Vagina (tissue), 2 donors: ENCODE results near the gene EPB41L2.

Experiments
- POLR2A ChIP-seq, 2 donors: fragments of 450-650 bp; IDR thresholded peaks; one replicate each; pipeline ENCODE4 v1.6.1; 2017; ENCODE audit warnings: antibody characterized with exemption in 2 of 2, mild to moderate bottlenecking in 2 of 2, moderate library complexity in 2 of 2
- POLR2AphosphoS5 ChIP-seq, 2 donors: sonication (generic); formaldehyde crosslinking; IDR thresholded peaks; one replicate each; pipeline ENCODE4 v1.9.0; 2017; ENCODE audit warnings: antibody characterized with exemption in 2 of 2, mild to moderate bottlenecking in 2 of 2, low read depth in 1 of 2; ENCODE audit not compliant: insufficient read depth in 1 of 2
- TF ChIP-seq, protein P1 (sequence below), 3 experiments: fragments of 450-650 bp in 2 of 3; fragments of 200-600 bp in 1 of 3; sonication (generic) in 1 of 3; IDR thresholded peaks; one replicate each; pipeline ENCODE4 v1.5.1; 2017 to 2019; ENCODE audit warnings: antibody characterized with exemption in 3 of 3, mild to moderate bottlenecking in 2 of 3, moderate library complexity in 2 of 3

GRCh38 chr6:130975325-130975724 lies 87.7 kb downstream of the EPB41L2 start:
- TF ChIP-seq, protein P1, sequence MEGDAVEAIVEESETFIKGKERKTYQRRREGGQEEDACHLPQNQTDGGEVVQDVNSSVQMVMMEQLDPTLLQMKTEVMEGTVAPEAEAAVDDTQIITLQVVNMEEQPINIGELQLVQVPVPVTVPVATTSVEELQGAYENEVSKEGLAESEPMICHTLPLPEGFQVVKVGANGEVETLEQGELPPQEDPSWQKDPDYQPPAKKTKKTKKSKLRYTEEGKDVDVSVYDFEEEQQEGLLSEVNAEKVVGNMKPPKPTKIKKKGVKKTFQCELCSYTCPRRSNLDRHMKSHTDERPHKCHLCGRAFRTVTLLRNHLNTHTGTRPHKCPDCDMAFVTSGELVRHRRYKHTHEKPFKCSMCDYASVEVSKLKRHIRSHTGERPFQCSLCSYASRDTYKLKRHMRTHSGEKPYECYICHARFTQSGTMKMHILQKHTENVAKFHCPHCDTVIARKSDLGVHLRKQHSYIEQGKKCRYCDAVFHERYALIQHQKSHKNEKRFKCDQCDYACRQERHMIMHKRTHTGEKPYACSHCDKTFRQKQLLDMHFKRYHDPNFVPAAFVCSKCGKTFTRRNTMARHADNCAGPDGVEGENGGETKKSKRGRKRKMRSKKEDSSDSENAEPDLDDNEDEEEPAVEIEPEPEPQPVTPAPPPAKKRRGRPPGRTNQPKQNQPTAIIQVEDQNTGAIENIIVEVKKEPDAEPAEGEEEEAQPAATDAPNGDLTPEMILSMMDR (IDR thresholded peaks at IDR 0.05), result no peak
- TF ChIP-seq POLR2A (IDR thresholded peaks at IDR 0.05) (no peak), POLR2AphosphoS5 (IDR thresholded peaks at IDR 0.05; ENCODE audit: insufficient read depth in 1 of 2, low read depth in 1 of 2) (no peak)
